Activated CD4-positive, alpha-beta T cell treated with anti-CD3 and anti-CD28 coated beads, Interleukin-2, amount 50 U/mL, for 1 hour (primary cell): Measurements from ENCODE around the gene SHISA5.
"Not testable (repeated sequence)": the region's sequence is repeated elsewhere in the genome, so short reads cannot be mapped to it uniquely, and the experiment has no call there.

Experiments used
- DNase-seq: peaks from one replicate; pipeline ENCODE4 v3.0.0-alpha.2; 2020

The SHISA5 gene

GRCh38 chr3:48518638-48519276, 14.8 kb upstream of the SHISA5 start:
- no peak for DNase-seq

DNA sequence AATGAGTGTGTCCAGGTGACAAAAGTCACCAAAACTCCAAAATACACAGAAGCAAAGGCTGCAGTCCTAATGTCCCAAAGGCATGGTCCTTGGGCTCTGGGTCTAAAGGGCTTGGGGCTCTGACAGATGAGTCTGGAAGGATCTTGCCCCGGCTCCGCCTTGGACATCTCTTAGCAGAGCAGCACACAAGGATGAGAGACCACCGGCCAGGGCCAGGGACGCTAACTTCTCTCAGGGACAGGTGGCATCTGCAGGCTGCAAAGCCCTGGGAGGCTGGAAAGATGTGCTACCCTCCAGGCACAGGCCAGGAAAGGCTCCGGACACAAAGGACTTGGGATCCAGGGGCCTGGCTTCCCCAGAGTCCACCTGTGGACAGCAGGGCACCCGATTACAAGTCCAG, 14.1 kb upstream of the SHISA5 start:
- no peak for DNase-seq

GRCh38 chr3:48516571-48516970, 12.6 kb upstream of the SHISA5 start:
- DNase-seq, result no peak

DNA sequence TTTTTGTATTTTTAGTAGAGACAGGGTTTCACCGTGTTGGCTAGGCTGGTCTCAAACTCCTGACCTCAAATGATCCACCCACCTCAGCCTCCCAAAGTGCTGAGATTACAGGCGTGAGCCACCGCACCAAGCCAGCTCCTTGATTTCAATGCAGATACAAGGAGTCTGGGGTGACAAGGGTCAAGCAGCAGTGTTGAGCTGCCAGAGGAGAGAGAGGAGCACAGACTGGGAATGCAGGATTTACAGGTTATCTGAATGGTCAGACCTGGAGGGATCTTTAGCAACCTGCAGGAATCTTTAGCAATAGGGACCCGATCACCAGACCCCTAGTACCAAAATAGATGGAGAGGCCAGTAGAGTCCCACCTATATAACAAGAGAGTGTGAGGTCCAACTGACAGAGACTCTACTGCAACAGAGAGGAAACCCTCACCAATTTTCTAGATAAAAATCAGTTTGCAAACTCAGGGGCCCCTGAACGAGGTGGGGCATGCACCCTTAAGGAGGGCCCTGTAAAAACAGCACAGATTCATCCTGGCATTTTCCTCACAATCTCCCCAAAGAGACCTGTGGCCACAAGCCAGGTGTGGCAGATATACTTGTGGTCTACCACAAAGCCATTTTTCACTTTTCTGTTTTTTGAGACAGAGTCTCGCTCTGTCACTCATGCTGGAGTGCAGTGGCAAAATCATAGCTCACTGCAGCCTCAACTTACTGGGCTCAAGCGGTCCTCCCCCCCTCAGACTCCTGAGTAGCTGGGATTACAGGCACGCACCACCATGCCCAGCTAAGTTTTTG, 10.7 kb upstream of the SHISA5 start:
- DNase-seq, result no peak

GRCh38 chr3:48511551-48511950, 7.6 kb upstream of the SHISA5 start:
- DNase-seq, result no peak

GRCh38 chr3:48507256-48508061, 3.5 kb upstream of the SHISA5 start:
- peak; percentile 76 for DNase-seq

GRCh38 chr3:48505968-48506504, 2.1 kb upstream of the SHISA5 start:
- DNase-seq, result no peak

GRCh38 chr3:48505146-48505545, 1.2 kb upstream of the SHISA5 start:
- no peak for DNase-seq

DNA sequence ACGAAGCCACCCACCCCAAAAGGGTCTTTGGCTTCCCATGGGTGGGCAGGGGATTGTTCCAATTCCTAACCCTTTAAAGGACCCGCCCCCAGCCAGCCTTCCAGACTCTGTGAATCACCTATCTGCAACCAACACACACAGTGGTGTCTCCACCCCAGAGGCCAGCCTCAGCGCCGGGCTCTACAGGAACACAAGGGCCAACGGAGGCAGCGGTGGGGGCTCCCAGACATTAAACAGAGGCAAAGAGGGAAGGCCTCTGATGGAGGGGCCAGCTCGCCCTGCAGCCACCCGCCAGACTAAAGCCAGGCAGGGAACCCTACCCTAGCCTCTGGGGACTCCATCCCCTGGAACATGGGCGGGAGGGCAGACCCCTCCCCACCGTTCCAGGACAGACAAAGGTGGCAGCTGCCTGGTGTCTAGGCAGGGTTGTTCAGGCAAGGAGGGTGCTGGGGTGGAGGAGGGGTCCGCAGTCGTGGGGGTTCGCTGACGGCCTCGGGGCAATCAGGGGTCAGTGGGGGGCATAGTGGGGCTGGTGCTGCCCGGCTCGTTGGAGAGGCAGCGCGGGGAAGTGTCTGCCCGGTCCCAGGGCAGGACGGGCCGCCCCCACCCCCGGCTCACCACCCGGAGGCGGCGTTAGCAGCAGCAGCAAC, 448 bp downstream of the SHISA5 start:
- no peak for DNase-seq

GRCh38 chr3:48502728-48503168, 1.2 kb downstream of the SHISA5 start:
- DNase-seq, result no peak

- DNase-seq, result no peak
Observed at GRCh38 chr3:48502121-48502520, 1.9 kb downstream of the SHISA5 start.

DNA sequence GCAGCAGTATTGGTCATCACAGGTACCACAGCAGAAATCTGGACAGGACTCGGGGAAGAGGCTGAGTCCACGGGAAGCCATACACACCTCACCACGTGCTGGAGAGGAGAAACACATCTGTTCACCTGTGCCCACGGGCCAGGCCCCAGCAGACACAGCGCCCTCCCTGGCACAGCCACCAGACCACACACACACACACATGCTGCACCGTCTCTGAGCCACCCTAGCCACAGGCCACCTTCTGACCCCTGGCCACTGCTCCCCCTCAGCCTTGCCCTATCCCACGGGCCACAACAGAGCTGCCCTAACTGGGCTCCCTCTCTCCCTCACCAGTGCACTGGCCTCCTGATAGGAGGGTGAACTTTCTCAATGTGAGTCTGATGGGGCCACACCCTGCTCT, 2.8 kb downstream of the SHISA5 start:
- no peak for DNase-seq

DNA sequence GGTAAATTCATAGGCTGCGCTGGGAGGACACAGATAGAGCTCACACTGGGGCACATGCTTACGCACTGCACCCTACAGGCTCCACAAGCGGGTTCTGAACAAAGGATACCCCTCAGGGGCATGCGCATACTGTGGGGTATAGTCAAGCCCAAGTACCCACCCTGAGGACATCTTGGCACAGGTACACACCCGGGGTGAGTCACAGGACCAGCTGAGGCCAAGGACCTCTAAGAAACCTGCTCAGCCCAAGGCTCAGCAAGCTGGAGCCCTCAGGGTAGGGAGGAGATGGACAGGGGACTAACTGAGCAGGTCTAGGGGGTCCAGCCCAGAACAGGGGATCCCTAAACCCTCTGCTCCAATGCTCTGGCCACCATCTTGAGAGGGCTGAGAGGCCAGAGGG, 3.3 kb downstream of the SHISA5 start:
- DNase-seq, result no peak

- DNase-seq, result no peak
Observed at GRCh38 chr3:48493203-48493501, 10.8 kb downstream of the SHISA5 start.

DNA sequence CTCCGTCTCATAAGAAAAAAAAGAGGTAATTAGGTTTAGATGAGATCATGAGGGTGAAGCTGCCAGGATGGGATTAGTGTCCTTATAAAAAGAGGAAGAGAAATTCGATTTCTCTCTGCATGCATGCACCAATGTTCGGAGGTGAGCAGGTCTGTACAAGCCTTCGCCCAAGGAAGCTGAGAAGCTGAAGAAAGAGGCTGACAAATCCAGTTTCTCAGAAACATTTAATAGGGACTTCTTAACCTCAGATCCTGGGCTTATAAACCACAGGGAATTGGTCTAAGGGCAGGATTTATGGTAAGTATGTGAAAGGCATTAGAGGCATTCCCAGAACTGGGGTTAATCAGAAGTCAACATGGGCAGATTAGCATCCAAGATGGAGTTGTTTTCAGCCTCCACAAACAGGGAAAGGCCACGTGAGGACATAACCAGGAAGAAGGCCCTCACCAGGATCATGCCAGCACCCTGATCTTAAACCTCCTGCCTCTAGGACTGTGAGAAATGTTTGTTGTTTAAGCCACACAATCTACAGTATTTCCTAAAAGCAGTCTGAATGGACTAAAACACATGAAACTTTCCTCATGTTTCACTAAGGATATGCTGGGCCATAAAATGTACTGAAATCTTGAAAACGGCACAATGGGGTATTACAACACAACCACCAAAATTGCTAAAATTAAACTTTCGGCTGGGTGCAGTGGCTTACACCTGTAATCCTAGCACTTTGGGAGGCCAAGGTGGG, 11.3 kb downstream of the SHISA5 start:
- no peak for DNase-seq

- no peak for DNase-seq
Observed at GRCh38 chr3:48486952-48487351, 17.0 kb downstream of the SHISA5 start.

- not testable (repeated sequence) for DNase-seq
Observed at GRCh38 chr3:48482822-48483221, 21.2 kb downstream of the SHISA5 start.

DNA sequence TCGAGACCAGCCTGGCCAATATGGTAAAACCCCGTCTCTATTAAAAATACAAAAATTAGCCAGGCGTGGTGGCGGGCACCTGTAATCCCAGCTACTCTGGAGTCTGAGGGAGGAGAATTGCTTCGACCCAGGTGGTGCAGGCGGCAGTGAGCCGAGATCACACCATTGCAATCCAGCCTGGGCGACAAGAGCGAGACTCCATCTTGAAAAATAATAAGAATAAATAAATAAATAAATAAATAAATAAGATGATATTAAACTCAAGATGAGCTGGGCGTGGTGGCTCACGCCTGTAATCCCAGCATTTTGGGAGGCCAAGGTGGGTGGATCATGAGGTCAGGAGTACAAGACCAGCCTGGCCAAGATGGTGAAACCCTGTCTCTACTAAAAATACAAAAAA, 23.1 kb downstream of the SHISA5 start:
- not testable (repeated sequence) for DNase-seq

- DNase-seq, result peak; percentile 53
Observed at GRCh38 chr3:48478626-48479555, 25.1 kb downstream of the SHISA5 start.

- no peak for DNase-seq
Observed at GRCh38 chr3:48477959-48478520, 25.9 kb downstream of the SHISA5 start.
